Putamen (tissue), 1 donor: Measurements from ENCODE around the gene CDC42EP5.
"Not testable (repeated sequence)": the region's sequence is repeated elsewhere in the genome, so short reads cannot be mapped to it uniquely, and the experiment has no call there.

Experiments
- DNase-seq: peaks from one replicate; pipeline ENCODE4 v3.0.0-alpha.2; 2016; ENCODE audit warnings: low spot score

The CDC42EP5 gene

GRCh38 chr19:54448040-54448773 is 24.9 kb downstream of the CDC42EP5 start:
- no peak for DNase-seq

DNA sequence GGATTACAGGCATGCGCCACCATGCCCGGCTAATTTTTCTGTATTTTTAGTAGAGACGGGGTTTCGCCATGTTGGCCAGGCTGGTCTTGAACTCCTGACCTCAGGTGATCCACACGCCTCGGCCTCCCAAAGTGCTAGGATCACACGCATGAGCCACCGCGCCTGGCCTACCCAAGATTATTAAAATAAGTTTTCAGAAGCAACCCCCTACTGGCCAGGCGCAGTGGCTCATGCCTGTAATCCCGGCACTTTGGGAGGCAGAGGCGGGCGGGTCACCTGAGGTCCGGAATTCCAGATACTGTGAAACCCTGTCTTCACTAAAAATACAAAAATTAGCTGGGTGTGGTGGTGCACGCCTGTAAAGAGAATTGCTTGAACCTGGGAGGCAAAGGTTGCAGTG is 26.7 kb downstream of the CDC42EP5 start:
- DNase-seq: not testable (repeated sequence)

- no peak for DNase-seq
These were observed 28.4 kb downstream of the CDC42EP5 start for GRCh38 chr19:54444737-54445136.

- DNase-seq: no peak
These were observed 32.5 kb downstream of the CDC42EP5 start for GRCh38 chr19:54440641-54441040.

DNA sequence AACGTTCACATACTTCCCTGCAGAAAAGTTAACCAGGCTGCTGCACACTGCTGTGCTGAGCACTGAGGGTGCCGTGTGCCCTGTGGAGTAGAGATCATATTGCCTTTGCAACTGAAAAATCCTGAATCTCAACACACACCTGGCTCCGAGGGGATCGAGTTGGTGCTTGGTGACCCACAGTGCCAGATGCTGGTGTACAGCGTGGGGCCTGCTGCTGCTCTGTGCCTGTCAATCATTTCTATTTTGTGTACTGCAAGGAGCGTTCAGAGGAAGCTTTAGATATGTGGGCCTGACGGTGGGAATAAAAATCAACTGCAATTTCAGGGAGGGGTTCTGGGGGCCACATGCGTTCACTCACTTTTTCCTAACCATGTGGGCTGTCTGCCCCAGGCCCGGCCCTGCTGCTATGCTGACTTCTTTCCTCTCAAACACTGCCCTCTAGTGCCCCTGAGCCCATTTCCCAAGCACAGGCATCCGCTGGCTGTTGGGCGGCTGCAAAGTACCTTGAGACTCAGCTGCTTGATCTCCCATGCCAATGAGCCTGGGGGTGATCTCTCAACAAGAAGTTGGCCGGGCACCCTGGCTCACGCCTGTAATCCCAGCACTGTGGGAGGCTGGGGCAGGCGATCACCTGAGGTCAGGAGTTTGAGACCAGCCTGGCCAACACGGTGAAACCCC is 33.8 kb downstream of the CDC42EP5 start:
- DNase-seq: no peak

DNA sequence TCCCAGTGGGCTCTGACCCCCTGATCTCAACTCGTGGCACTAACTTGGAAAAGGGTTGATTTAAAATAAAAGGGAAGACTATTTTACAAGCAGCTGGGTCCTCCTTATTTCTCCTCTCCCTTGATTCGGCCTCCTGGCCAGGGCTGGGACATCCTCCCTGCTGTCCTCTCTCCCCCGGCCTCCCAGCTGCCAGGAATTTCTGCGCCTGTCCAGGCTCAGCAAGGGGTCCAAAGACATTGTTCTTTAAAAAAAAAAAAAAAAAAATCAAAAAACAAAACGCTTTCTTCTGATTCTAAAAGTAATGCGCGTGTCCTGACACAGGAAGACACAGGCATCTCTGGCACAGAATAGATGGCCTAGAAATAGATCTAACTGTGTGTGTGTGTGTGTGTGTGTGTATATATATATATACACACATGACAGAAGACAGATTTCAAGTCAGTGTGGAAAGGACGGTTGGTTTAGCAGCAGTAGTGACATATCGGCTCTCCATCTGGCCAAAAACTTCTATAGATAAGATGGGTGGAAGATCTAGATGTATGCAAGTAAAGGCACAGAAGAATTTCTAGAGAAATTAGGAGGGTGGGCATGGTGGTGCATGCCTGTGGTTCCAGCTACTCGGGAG is 36.4 kb downstream of the CDC42EP5 start:
- DNase-seq: no peak

- no peak for DNase-seq
These were observed 37.0 kb downstream of the CDC42EP5 start for GRCh38 chr19:54436031-54436523.

GRCh38 chr19:54435551-54436016 is 37.5 kb downstream of the CDC42EP5 start:
- DNase-seq: no peak

DNA sequence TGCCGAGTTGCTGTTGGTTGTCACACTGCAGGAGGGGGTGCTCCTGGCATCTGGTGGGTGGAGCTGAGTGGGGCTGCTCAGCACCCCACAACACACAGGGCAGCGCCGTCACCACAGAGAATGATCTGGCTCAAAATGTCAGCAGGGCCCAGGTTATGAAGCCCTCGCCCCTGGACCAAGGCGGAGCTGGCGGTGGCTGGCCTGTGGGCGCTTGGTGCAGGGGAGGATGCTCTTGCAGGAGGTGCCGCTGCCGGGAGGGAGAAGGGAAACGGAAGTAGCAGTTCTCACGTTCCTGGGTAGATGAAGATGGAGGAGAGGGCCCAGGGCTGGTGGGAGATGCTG is 38.3 kb downstream of the CDC42EP5 start:
- DNase-seq: no peak

- DNase-seq: no peak
These were observed 38.8 kb downstream of the CDC42EP5 start for GRCh38 chr19:54434112-54434872.

DNA sequence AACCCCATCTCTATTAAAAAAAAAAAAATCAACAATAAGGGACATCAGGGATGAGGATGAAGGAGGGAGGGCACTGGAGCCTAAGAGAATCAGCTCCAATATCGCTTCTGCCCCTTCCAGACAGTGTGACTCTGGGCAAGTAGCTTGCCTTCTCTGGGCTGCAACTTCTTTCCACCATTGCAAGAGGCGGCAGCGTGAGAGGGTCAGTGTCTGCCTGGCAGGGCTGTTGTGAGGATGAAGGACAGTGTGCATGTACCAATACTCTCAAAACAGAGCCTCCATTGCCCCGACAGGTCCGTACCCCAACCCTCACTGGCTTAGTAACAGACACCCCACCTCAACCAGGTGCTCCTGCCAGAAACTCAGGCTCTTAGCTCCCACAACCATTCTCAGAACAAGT is 39.4 kb downstream of the CDC42EP5 start:
- DNase-seq: no peak

GRCh38 chr19:54432144-54432738 is 40.9 kb downstream of the CDC42EP5 start:
- no peak for DNase-seq

DNA sequence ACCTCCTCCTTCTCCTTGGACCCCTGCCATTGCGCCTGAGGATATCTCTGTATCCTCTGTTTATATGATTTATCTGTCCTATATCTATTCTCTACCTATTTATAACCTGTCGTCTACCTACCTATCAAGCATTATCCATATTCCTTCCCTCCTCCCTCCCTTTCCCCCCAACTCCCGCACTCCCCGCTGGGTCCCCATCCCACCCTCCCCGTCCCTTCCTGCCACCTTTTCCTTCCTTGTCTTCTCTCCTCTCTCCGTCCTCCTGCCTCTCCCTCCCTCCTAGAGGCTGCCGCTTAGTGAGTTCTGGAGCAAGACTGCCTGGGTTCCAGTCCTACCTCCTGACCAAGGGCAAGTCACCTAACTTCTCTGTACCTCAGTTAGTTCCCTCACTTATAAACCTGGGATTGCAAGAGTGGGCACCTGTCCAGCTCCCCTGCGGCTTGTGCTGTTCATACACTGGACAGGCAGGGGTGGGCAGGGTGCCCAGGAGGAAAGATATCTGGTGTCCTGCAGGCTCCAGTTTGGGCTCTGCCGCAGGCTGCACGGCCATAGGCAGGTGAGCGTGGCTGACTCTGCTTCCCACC is 41.7 kb downstream of the CDC42EP5 start:
- DNase-seq: no peak

- DNase-seq: no peak
These were observed 42.5 kb downstream of the CDC42EP5 start for GRCh38 chr19:54430306-54431254.

- DNase-seq: no peak
These were observed 43.4 kb downstream of the CDC42EP5 start for GRCh38 chr19:54429545-54430227.

DNA sequence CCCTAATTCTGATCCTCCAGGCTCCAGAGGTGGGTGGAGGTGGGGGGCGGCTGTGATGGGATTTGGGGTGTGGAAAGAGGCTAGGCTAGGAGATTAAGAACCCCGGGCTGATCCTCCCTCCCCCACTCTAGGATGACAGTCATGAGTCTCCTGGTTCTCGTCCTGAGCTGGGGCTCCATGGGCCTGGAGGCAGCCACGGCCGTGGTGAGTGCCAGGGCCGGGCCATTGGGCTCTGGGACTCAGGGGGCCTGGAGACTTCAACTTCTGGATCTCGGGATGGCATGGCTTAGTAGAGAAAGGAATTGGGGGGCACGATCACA is 44.0 kb downstream of the CDC42EP5 start:
- no peak for DNase-seq

DNA sequence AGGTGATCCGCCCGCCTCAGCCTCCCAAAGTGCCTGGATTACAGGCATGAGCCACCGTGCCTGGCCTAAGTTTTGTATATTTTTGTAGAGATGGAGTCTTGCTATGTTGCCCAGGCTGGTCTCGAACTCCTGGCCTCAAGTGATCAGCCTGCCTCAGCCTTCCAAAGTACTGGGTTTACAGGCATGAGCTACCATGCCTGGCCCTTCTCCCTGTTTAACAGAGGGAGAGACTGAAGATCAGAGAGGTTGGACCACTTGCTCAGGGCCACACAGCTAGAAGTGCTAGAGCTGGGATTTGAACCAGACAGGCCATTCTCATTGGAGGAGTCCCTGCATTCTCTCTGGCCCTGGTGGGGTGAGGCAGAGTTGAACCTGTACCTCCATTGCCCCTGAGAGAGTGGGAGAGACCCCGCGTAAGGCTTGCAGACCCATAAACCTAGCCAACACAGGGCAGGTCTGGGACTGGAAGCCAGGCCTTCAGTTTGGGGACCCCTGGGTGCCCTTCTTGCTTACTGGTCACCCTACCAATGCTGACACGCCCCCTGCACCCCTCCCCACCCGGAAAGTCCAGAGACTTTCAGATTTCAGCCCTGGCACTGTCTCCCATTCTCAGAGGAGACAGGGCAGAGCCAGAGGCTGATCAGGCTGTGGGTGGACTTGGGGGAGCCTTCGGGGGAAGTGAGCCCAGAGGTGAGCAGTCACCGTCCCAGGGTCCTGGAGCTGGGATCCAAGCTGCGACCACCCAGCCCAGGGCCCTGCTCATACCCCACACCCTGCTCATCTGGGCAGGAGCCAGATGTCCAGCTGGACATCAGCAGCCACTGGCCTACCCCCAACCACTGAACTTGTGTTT is 44.5 kb downstream of the CDC42EP5 start:
- DNase-seq: no peak

GRCh38 chr19:54427586-54427985 is 45.5 kb downstream of the CDC42EP5 start:
- no peak for DNase-seq
